ENCODE results near the gene CEP170B. TPM values are rescaled to one million over a fixed set of nuclear protein-coding genes. Genes with fewer than 3 reads are reported as not detected.
A peak's percentile ranks its signal among the peaks of the same experiment; 100 is the strongest.
"Not testable (repeated sequence)": the region's sequence is repeated elsewhere in the genome, so short reads cannot be mapped to it uniquely, and the experiment has no call there.

CEP170B gene
- total and polyA plus RNA-seq, 8 donors, result 9.6 to 483 (median 29.1) TPM

GRCh38 chr14:104900639-104901512 lies 35.8 kb downstream of the CEP170B start:
- H3K9me3 ChIP-seq, result no peaks in the 10 kb centered on the region
- peaks cover 8 to 11% (median 10%) of the 10 kb centered on the region in 4 donors for H3K4me1 ChIP-seq
- TF ChIP-seq CTCF (IDR thresholded peaks at IDR 0.05) (no peak), POLR2A (IDR thresholded peaks at IDR 0.05) (no peak), EP300 (IDR thresholded peaks at IDR 0.05) (no peak), POLR2AphosphoS5 (IDR thresholded peaks at IDR 0.05) (no peak)
- 79 to 84% (median 82%) methylated on average over 12 of the region's 12 CpGs for WGBS, 5 donors
- intact Hi-C loops (cut with DNase I; ENCODE audit: low total_unique reads), result no loop called here
- H3K4me3 ChIP-seq, result no peak overlapping the region
- peaks cover 0 to 22% (median 0%) of the 10 kb centered on the region in 3 donors for H3K27me3 ChIP-seq
- DNase-seq, result no peak
- H3K27ac ChIP-seq, result no peak overlapping the region
- H3K36me3 ChIP-seq, result no peaks in the 10 kb centered on the region

GRCh38 chr14:104903990-104904389 lies 38.9 kb downstream of the CEP170B start:
- no peaks in the 10 kb centered on the region for H3K9me3 ChIP-seq
- 88 to 95% (median 94%) methylated on average over 7 of the region's 7 CpGs for WGBS, 5 donors
- H3K27ac ChIP-seq, result no peak overlapping the region
- no peak for DNase-seq
- TF ChIP-seq CTCF (IDR thresholded peaks at IDR 0.05) (no peak), POLR2AphosphoS5 (IDR thresholded peaks at IDR 0.05) (no peak), EP300 (IDR thresholded peaks at IDR 0.05) (no peak), POLR2A (IDR thresholded peaks at IDR 0.05) (no peak)
- H3K36me3 ChIP-seq, result no peaks in the 10 kb centered on the region
- H3K4me1 ChIP-seq, result no peaks in the 10 kb centered on the region
- intact Hi-C loops (cut with DNase I; ENCODE audit: low total_unique reads), result no loop called here
- H3K27me3 ChIP-seq, result peaks cover 0 to 26% (median 0%) of the 10 kb centered on the region in 3 donors
- no peak overlapping the region for H3K4me3 ChIP-seq

- H3K4me1 ChIP-seq; H3K4me3 ChIP-seq; H3K9me3 ChIP-seq; H3K36me3 ChIP-seq; DNase-seq; H3K27ac ChIP-seq; intact Hi-C loops (cut with DNase I; ENCODE audit: low total_unique reads): not testable (repeated sequence)
- H3K27me3 ChIP-seq, result peaks cover 0 to 26% (median 0%) of the 10 kb centered on the region in 3 donors
- 64 to 79% (median 74%) methylated on average over 31 to 38 of the region's 38 CpGs for WGBS, 5 donors
Measured at GRCh38 chr14:104904650-104905578, 39.8 kb downstream of the CEP170B start.

GRCh38 chr14:104905579-104905933 lies 40.5 kb downstream of the CEP170B start:
- H3K4me3 ChIP-seq; DNase-seq; intact Hi-C loops (cut with DNase I; ENCODE audit: low total_unique reads); H3K4me1 ChIP-seq; H3K36me3 ChIP-seq; H3K27ac ChIP-seq; H3K9me3 ChIP-seq: not testable (repeated sequence)
- H3K27me3 ChIP-seq, result peaks cover 0 to 26% (median 0%) of the 10 kb centered on the region in 3 donors
- WGBS, 5 donors, result 66 to 88% (median 76%) methylated on average over 22 to 28 of the region's 28 CpGs

GRCh38 chr14:104908303-104908702 lies 43.2 kb downstream of the CEP170B start:
- H3K4me3 ChIP-seq, result no peak overlapping the region
- no peaks in the 10 kb centered on the region for H3K4me1 ChIP-seq
- H3K36me3 ChIP-seq, result no peaks in the 10 kb centered on the region
- peaks cover 0 to 31% (median 0%) of the 10 kb centered on the region in 3 donors for H3K27me3 ChIP-seq
- TF ChIP-seq POLR2A (IDR thresholded peaks at IDR 0.05) (no peak), EP300 (IDR thresholded peaks at IDR 0.05) (no peak), POLR2AphosphoS5 (IDR thresholded peaks at IDR 0.05) (no peak), CTCF (IDR thresholded peaks at IDR 0.05) (no peak)
- H3K27ac ChIP-seq, result no peak overlapping the region
- DNase-seq, result peak in 1 of 2 donors; percentile 2
- H3K9me3 ChIP-seq, result peaks cover 3 to 17% (median 9%) of the 10 kb centered on the region in 4 donors
- intact Hi-C loops (cut with DNase I; ENCODE audit: low total_unique reads), result no loop called here
- WGBS, 5 donors, result 0 to 8% (median 6%) methylated on average over 1 of the region's 1 CpG
